Measurements from ENCODE around the gene HIVEP3. TPM values are rescaled to one million over a fixed set of nuclear protein-coding genes. Genes with fewer than 3 reads are reported as not detected.

Gene HIVEP3
- total RNA-seq, 1 experiment from 2014 or later, result 0.55 TPM

- TF ChIP-seq ERG (CRISPR knock-in tag; IDR thresholded peaks at IDR 0.05) (no peak), CREB1 (CRISPR knock-in tag; IDR thresholded peaks at IDR 0.05) (no peak), NR2C2 (CRISPR knock-in tag; IDR thresholded peaks at IDR 0.05) (no peak)
Observed at GRCh38 chr1:41712081-41712480, 206.6 kb downstream of the HIVEP3 start (continued).

- DNase-seq (ENCODE audit: low spot score) (no peak), ATAC-seq (no peak)
- H3K9me3 Mint-ChIP-seq, result no peaks in the 10 kb centered on the region
- H3K27ac Mint-ChIP-seq, result no peak overlapping the region
- ChIA-PET POLR2A (no interaction called here), CTCF (no interaction called here)
- TF ChIP-seq ATF3 (CRISPR knock-in tag; conservative IDR thresholded peaks at IDR 0.05), result no peak
- TF ChIP-seq ZNF396 (CRISPR knock-in tag; IDR thresholded peaks at IDR 0.05; ENCODE audit: borderline replicate concordance), result no peak
- no peak for TF ChIP-seq ZBTB43 (CRISPR knock-in tag; IDR thresholded peaks at IDR 0.05)
- no peak for TF ChIP-seq SP1 (CRISPR knock-in tag; conservative IDR thresholded peaks at IDR 0.05)
- TF ChIP-seq JUN (CRISPR knock-in tag; IDR thresholded peaks at IDR 0.05), result no peak
- TF ChIP-seq ZMAT4 (CRISPR knock-in tag; IDR thresholded peaks at IDR 0.05), result no peak
- TF ChIP-seq E2F1 (CRISPR knock-in tag; IDR thresholded peaks at IDR 0.05), result no peak
- TF ChIP-seq TP53 (CRISPR knock-in tag; IDR thresholded peaks at IDR 0.05), result no peak
- TF ChIP-seq ZNF219 (CRISPR knock-in tag; IDR thresholded peaks at IDR 0.05; ENCODE audit: borderline replicate concordance), result no peak
- TF ChIP-seq AFF4 (CRISPR knock-in tag; IDR thresholded peaks at IDR 0.05; ENCODE audit: borderline replicate concordance), result no peak
- TF ChIP-seq FOXP4 (CRISPR knock-in tag; IDR thresholded peaks at IDR 0.05), result no peak
- TF ChIP-seq NFYB (CRISPR knock-in tag; conservative IDR thresholded peaks at IDR 0.05; ENCODE audit: low read depth), result no peak
- H3K4me3 Mint-ChIP-seq, result no peak overlapping the region
- H3K4me1 Mint-ChIP-seq, result peaks cover 11% of the 10 kb centered on the region
- H3K36me3 Mint-ChIP-seq, result no peaks in the 10 kb centered on the region
- no peaks in the 10 kb centered on the region; the same call in 1 of the 2 replicates for H3K27me3 Mint-ChIP-seq (ENCODE audit: low read depth)
Observed at GRCh38 chr1:41711581-41711980, 207.1 kb downstream of the HIVEP3 start.

All from WTC11 (cell line).